ENCODE measurements around the gene ZBP1.

ZBP1 gene

GRCh38 chr20:57609086-57609841 is 11.0 kb downstream of the ZBP1 start:
- Mint-ChIP-seq H3K4me3 (no peak overlapping the region), H3K36me3 (peaks cover 12% of the 10 kb centered on the region), H3K9me3 (ENCODE audit: low read depth) (no peaks in the 10 kb centered on the region), H3K4me1 (ENCODE audit: low read depth) (no peaks in the 10 kb centered on the region), H3K27ac (no peak overlapping the region), H3K27me3 (no peaks in the 10 kb centered on the region)

GRCh38 chr20:57608516-57608915 is 11.7 kb downstream of the ZBP1 start:
- no peaks in the 10 kb centered on the region for H3K4me1 Mint-ChIP-seq (ENCODE audit: low read depth)
- no peak overlapping the region for H3K27ac Mint-ChIP-seq
- H3K36me3 Mint-ChIP-seq = peaks cover 12% of the 10 kb centered on the region
- no peaks in the 10 kb centered on the region for H3K9me3 Mint-ChIP-seq (ENCODE audit: low read depth)
- no peaks in the 10 kb centered on the region for H3K27me3 Mint-ChIP-seq
- no peak overlapping the region for H3K4me3 Mint-ChIP-seq

GRCh38 chr20:57605878-57606277 is 14.3 kb downstream of the ZBP1 start:
- Mint-ChIP-seq H3K4me1 (ENCODE audit: low read depth) (no peaks in the 10 kb centered on the region), H3K9me3 (ENCODE audit: low read depth) (no peaks in the 10 kb centered on the region), H3K36me3 (peaks cover 9% of the 10 kb centered on the region), H3K4me3 (no peak overlapping the region), H3K27ac (no peak overlapping the region), H3K27me3 (no peaks in the 10 kb centered on the region)

GRCh38 chr20:57605045-57605444 is 15.2 kb downstream of the ZBP1 start:
- H3K4me3 Mint-ChIP-seq = no peak overlapping the region
- no peaks in the 10 kb centered on the region for H3K27me3 Mint-ChIP-seq
- H3K27ac Mint-ChIP-seq = no peak overlapping the region
- peaks cover 8% of the 10 kb centered on the region for H3K36me3 Mint-ChIP-seq
- H3K4me1 Mint-ChIP-seq (ENCODE audit: low read depth) = no peaks in the 10 kb centered on the region
- H3K9me3 Mint-ChIP-seq (ENCODE audit: low read depth) = no peaks in the 10 kb centered on the region

GRCh38 chr20:57603120-57603519 is 17.1 kb downstream of the ZBP1 start:
- no peak overlapping the region for H3K4me3 Mint-ChIP-seq
- no peaks in the 10 kb centered on the region for H3K4me1 Mint-ChIP-seq (ENCODE audit: low read depth)
- no peak overlapping the region for H3K27ac Mint-ChIP-seq
- H3K9me3 Mint-ChIP-seq (ENCODE audit: low read depth) = no peaks in the 10 kb centered on the region
- H3K36me3 Mint-ChIP-seq = peaks cover 4% of the 10 kb centered on the region
- H3K27me3 Mint-ChIP-seq = no peaks in the 10 kb centered on the region

GRCh38 chr20:57601737-57602136 is 18.5 kb downstream of the ZBP1 start:
- peaks cover 2% of the 10 kb centered on the region for H3K4me1 Mint-ChIP-seq (ENCODE audit: low read depth)
- no peaks in the 10 kb centered on the region for H3K9me3 Mint-ChIP-seq (ENCODE audit: low read depth)
- H3K27me3 Mint-ChIP-seq = no peaks in the 10 kb centered on the region
- H3K4me3 Mint-ChIP-seq = no peak overlapping the region
- H3K36me3 Mint-ChIP-seq = no peaks in the 10 kb centered on the region
- no peak overlapping the region for H3K27ac Mint-ChIP-seq

GRCh38 chr20:57601211-57601570 is 19.0 kb downstream of the ZBP1 start:
- no peak overlapping the region for H3K27ac Mint-ChIP-seq
- H3K4me1 Mint-ChIP-seq (ENCODE audit: low read depth) = peaks cover 2% of the 10 kb centered on the region
- H3K9me3 Mint-ChIP-seq (ENCODE audit: low read depth) = no peaks in the 10 kb centered on the region
- no peaks in the 10 kb centered on the region for H3K27me3 Mint-ChIP-seq
- H3K36me3 Mint-ChIP-seq = no peaks in the 10 kb centered on the region
- no peak overlapping the region for H3K4me3 Mint-ChIP-seq

GRCh38 chr20:57600320-57601210 is 19.7 kb downstream of the ZBP1 start:
- peaks cover 2% of the 10 kb centered on the region for H3K4me1 Mint-ChIP-seq (ENCODE audit: low read depth)
- no peaks in the 10 kb centered on the region for H3K36me3 Mint-ChIP-seq
- no peaks in the 10 kb centered on the region for H3K9me3 Mint-ChIP-seq (ENCODE audit: low read depth)
- H3K4me3 Mint-ChIP-seq = no peak overlapping the region
- no peak overlapping the region for H3K27ac Mint-ChIP-seq
- no peaks in the 10 kb centered on the region for H3K27me3 Mint-ChIP-seq

GRCh38 chr20:57598491-57598890 is 21.7 kb downstream of the ZBP1 start:
- no peak overlapping the region for H3K27ac Mint-ChIP-seq
- no peaks in the 10 kb centered on the region for H3K27me3 Mint-ChIP-seq
- no peaks in the 10 kb centered on the region for H3K9me3 Mint-ChIP-seq (ENCODE audit: low read depth)
- peaks cover 2% of the 10 kb centered on the region for H3K4me1 Mint-ChIP-seq (ENCODE audit: low read depth)
- H3K36me3 Mint-ChIP-seq = no peaks in the 10 kb centered on the region
- H3K4me3 Mint-ChIP-seq = no peak overlapping the region

GRCh38 chr20:57598060-57598459 is 22.2 kb downstream of the ZBP1 start:
- Mint-ChIP-seq H3K4me3 (no peak overlapping the region), H3K36me3 (no peaks in the 10 kb centered on the region), H3K9me3 (ENCODE audit: low read depth) (no peaks in the 10 kb centered on the region), H3K27ac (no peak overlapping the region), H3K27me3 (no peaks in the 10 kb centered on the region), H3K4me1 (ENCODE audit: low read depth) (peaks cover 2% of the 10 kb centered on the region)

- no peaks in the 10 kb centered on the region for H3K36me3 Mint-ChIP-seq
Measured at GRCh38 chr20:57596998-57597939, 23.0 kb downstream of the ZBP1 start.

GRCh38 chr20:57596358-57596757 is 23.9 kb downstream of the ZBP1 start:
- Mint-ChIP-seq H3K4me1 (ENCODE audit: low read depth) (peaks cover 2% of the 10 kb centered on the region), H3K27ac (no peak overlapping the region), H3K36me3 (no peaks in the 10 kb centered on the region), H3K9me3 (ENCODE audit: low read depth) (no peaks in the 10 kb centered on the region), H3K27me3 (no peaks in the 10 kb centered on the region), H3K4me3 (no peak overlapping the region)

More at GRCh38 chr20:57596998-57597939, 23.0 kb downstream of the ZBP1 start:
- H3K27me3 Mint-ChIP-seq = no peaks in the 10 kb centered on the region
- no peaks in the 10 kb centered on the region for H3K9me3 Mint-ChIP-seq (ENCODE audit: low read depth)
- H3K4me3 Mint-ChIP-seq = no peak overlapping the region
- peaks cover 2% of the 10 kb centered on the region for H3K4me1 Mint-ChIP-seq (ENCODE audit: low read depth)
- no peak overlapping the region for H3K27ac Mint-ChIP-seq

GRCh38 chr20:57595041-57596030 is 24.9 kb downstream of the ZBP1 start:
- H3K4me1 Mint-ChIP-seq (ENCODE audit: low read depth) = peaks cover 2% of the 10 kb centered on the region
- H3K27me3 Mint-ChIP-seq = no peaks in the 10 kb centered on the region
- H3K36me3 Mint-ChIP-seq = no peaks in the 10 kb centered on the region
- H3K4me3 Mint-ChIP-seq = no peak overlapping the region
- H3K27ac Mint-ChIP-seq = no peak overlapping the region
- no peaks in the 10 kb centered on the region for H3K9me3 Mint-ChIP-seq (ENCODE audit: low read depth)

Measured in activated naive CD8-positive, alpha-beta T cell (primary cell).